ENCODE results near the gene C16orf87. TPM values are rescaled to one million over a fixed set of nuclear protein-coding genes. Genes with fewer than 3 reads are reported as not detected.
A peak's percentile ranks its signal among the peaks of the same experiment; 100 is the strongest.

The C16orf87 gene
- total RNA-seq, 3 donors from 2014 or later: 5.3 to 8.3 (median 5.4) TPM

- DNase-seq (no peak), ATAC-seq (no peak)
- no peaks in the 10 kb centered on the region for H3K4me1 ChIP-seq (ENCODE audit: low read depth)
- intact Hi-C loops (cut with DNase I, micrococcal nuclease): no loop called here
- H3K4me3 ChIP-seq: no peak overlapping the region
- H3K9me3 ChIP-seq: no peaks in the 10 kb centered on the region
- TF ChIP-seq, protein P1, sequence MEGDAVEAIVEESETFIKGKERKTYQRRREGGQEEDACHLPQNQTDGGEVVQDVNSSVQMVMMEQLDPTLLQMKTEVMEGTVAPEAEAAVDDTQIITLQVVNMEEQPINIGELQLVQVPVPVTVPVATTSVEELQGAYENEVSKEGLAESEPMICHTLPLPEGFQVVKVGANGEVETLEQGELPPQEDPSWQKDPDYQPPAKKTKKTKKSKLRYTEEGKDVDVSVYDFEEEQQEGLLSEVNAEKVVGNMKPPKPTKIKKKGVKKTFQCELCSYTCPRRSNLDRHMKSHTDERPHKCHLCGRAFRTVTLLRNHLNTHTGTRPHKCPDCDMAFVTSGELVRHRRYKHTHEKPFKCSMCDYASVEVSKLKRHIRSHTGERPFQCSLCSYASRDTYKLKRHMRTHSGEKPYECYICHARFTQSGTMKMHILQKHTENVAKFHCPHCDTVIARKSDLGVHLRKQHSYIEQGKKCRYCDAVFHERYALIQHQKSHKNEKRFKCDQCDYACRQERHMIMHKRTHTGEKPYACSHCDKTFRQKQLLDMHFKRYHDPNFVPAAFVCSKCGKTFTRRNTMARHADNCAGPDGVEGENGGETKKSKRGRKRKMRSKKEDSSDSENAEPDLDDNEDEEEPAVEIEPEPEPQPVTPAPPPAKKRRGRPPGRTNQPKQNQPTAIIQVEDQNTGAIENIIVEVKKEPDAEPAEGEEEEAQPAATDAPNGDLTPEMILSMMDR (IDR thresholded peaks at IDR 0.05): no peak
- no peaks in the 10 kb centered on the region for H3K36me3 ChIP-seq (ENCODE audit: low read depth)
Observed at GRCh38 chr16:46748775-46749705, 81.9 kb downstream of the C16orf87 start.

- TF ChIP-seq, protein P1 (IDR thresholded peaks at IDR 0.05): no peak
Observed at GRCh38 chr16:46747777-46748651, 83.0 kb downstream of the C16orf87 start, which contains the start of gene MYLK3. Gene MYLK3 (minus strand): TSS chr16:46748344. CDS start chr16:46748193, 151 bp downstream.

DNA sequence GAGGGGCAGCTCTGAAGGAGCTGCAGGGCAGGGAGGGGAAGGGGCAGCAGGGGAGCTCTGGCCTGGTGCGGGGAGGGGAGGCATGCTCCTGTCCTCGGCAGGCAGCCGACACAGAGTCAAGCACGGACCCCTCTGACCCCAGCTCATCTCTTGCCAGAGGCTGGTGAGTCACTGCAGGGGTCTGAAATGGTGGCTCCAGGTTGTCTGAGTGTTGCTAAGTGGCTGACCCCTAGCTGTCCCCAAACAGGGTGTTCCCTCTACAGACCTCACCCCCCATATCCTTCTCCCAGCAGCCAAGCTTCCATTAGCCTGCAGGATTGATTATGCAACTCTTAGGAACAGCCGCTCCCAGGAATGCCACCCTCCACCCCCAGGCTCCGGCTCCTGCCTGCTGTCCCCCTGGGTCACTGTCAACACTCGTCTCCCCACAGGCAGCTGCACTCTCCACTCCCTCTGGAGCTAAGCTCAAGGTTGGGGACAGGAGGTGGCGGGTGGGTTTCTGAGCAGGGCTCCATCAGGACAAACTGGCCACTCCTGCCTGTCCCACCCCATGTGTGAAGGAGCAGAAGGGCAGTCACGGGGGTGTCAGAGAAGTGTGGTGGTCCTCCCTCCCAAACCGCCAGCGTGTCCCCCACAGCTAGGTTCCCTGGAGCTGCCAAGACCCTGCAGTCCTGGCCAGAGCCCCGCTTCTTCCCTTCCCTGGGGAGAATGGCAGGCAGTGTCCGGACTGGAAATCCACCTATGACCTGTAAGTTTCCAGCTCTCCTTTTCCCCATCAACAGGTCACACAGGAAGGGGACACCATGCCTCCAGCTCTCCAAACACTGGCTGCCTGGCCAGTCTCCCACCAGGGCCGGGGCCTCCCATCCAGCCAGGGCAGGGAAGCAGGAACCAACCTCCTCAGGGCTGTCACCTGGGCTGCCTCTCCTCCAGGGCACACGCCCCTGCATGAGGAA is 83.9 kb downstream of the C16orf87 start:
- ATAC-seq (no peak), DNase-seq (no peak)
- no peaks in the 10 kb centered on the region for H3K4me1 ChIP-seq (ENCODE audit: low read depth)

More at GRCh38 chr16:46747777-46748651, 83.0 kb downstream of the C16orf87 start, which contains the start of gene MYLK3:
- Histone ChIP-seq H3K4me1 (ENCODE audit: low read depth) (no peaks in the 10 kb centered on the region), H3K36me3 (ENCODE audit: low read depth) (no peaks in the 10 kb centered on the region), H3K4me3 (no peak within 1 kb of the TSS), H3K9me3 (no peaks in the 10 kb centered on the region)
- DNase-seq (no peak), ATAC-seq (peak; percentile 12)
- intact Hi-C loops (cut with DNase I, micrococcal nuclease): no loop called here

More for the DNA sequence above, 83.9 kb downstream of the C16orf87 start:
- TF ChIP-seq, protein P1 (IDR thresholded peaks at IDR 0.05): no peak
- Histone ChIP-seq H3K36me3 (ENCODE audit: low read depth) (no peaks in the 10 kb centered on the region), H3K4me3 (no peak overlapping the region), H3K9me3 (no peaks in the 10 kb centered on the region)
- intact Hi-C loops (cut with DNase I, micrococcal nuclease): no loop called here

Other genes starting within 250 kb of the C16orf87 start
- gene SHCBP1, start 209.8 kb downstream of the C16orf87 start, total RNA-seq: 1 to 10 TPM in 2 of 3 donors, under 1 TPM in 1; 0.63 to 7.7 (median 2.3) TPM
- 10 to 100 TPM; 78.4 to 97.1 (median 84.8) TPM for gene VPS35, start 142.0 kb downstream of the C16orf87 start, total RNA-seq
- 10 to 100 TPM in 1 of 3 donors, 1 to 10 TPM in 2; 3.5 to 10.3 (median 3.8) TPM for gene ORC6, start 141.5 kb downstream of the C16orf87 start, total RNA-seq
- under 1 TPM; 0.03 to 0.63 (median 0.41) TPM for gene MYLK3, start 82.8 kb downstream of the C16orf87 start, total RNA-seq
- gene GPT2, start 53.2 kb upstream of the C16orf87 start, total RNA-seq: 10 to 100 TPM in 2 of 3 donors, 1 to 10 TPM in 1; 9.2 to 20.8 (median 10.5) TPM
- 10 to 100 TPM; 55.5 to 74.7 (median 59.6) TPM for gene DNAJA2, start 142.5 kb upstream of the C16orf87 start, total RNA-seq

All from mucosa of descending colon (tissue), 3 donors.